ENCODE measurements around the gene ZNF236. TPM values are rescaled to one million over a fixed set of nuclear protein-coding genes. Genes with fewer than 3 reads are reported as not detected.

Gene ZNF236
- total RNA-seq, 1 donor from 2014 or later, result 14.5 TPM

- intact Hi-C loops (cut with DNase I), result no loop called here
- no peak for DNase-seq (ENCODE audit: extremely low spot score in 2 of 2)
- no peaks in the 10 kb centered on the region for H3K27me3 ChIP-seq
- no peaks in the 10 kb centered on the region for H3K9me3 ChIP-seq
- H3K4me3 ChIP-seq, result no peak overlapping the region
- H3K27ac ChIP-seq, result no peak overlapping the region
- TF ChIP-seq POLR2AphosphoS5 (IDR thresholded peaks at IDR 0.05; ENCODE audit: insufficient read depth in 1 of 2, low read depth in 1 of 2) (no peak), CTCF (IDR thresholded peaks at IDR 0.05) (no peak), POLR2A (IDR thresholded peaks at IDR 0.05) (no peak)
- H3K36me3 ChIP-seq, result no peaks in the 10 kb centered on the region
- no peaks in the 10 kb centered on the region for H3K4me1 ChIP-seq
Measured at GRCh38 chr18:76993085-76993382, 170.7 kb downstream of the ZNF236 start.

DNA sequence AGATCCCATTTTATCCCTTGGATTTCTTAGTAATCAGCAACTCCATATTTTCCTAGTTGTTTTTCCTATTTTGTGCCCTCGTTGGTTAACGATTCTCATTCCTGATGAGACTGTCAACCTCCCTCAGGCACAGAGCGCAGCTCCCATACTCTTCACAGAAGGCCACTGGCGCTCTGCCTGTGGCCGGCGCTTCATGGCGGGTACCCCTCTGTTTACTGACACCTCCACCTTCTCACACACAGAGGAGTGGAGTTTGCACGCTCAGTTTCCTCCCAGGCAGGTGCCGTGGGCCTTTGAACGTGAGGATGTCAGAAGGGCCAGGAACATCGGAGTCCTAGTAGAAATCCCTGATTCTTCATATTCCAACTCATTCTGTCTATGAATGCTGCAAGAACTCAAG, 171.2 kb downstream of the ZNF236 start:
- H3K27ac ChIP-seq, result no peak overlapping the region
- DNase-seq (ENCODE audit: extremely low spot score in 2 of 2), result no peak
- TF ChIP-seq POLR2AphosphoS5 (IDR thresholded peaks at IDR 0.05; ENCODE audit: insufficient read depth in 1 of 2, low read depth in 1 of 2) (no peak), POLR2A (IDR thresholded peaks at IDR 0.05) (no peak), CTCF (IDR thresholded peaks at IDR 0.05) (no peak)
- intact Hi-C loops (cut with DNase I), result no loop called here
- H3K4me3 ChIP-seq, result no peak overlapping the region
- no peaks in the 10 kb centered on the region for H3K27me3 ChIP-seq
- H3K36me3 ChIP-seq, result no peaks in the 10 kb centered on the region
- no peaks in the 10 kb centered on the region for H3K9me3 ChIP-seq
- H3K4me1 ChIP-seq, result no peaks in the 10 kb centered on the region

GRCh38 chr18:76994086-76994654, 171.8 kb downstream of the ZNF236 start:
- H3K4me3 ChIP-seq, result no peak overlapping the region
- no peaks in the 10 kb centered on the region for H3K27me3 ChIP-seq
- H3K9me3 ChIP-seq, result no peaks in the 10 kb centered on the region
- intact Hi-C loops (cut with DNase I), result no loop called here
- H3K27ac ChIP-seq, result no peak overlapping the region
- DNase-seq (ENCODE audit: extremely low spot score in 2 of 2), result no peak
- H3K36me3 ChIP-seq, result no peaks in the 10 kb centered on the region
- TF ChIP-seq CTCF (IDR thresholded peaks at IDR 0.05) (no peak), POLR2AphosphoS5 (IDR thresholded peaks at IDR 0.05; ENCODE audit: insufficient read depth in 1 of 2, low read depth in 1 of 2) (no peak), POLR2A (IDR thresholded peaks at IDR 0.05) (no peak)
- no peaks in the 10 kb centered on the region for H3K4me1 ChIP-seq

- Histone ChIP-seq H3K27ac (no peak overlapping the region), H3K9me3 (no peaks in the 10 kb centered on the region), H3K27me3 (no peaks in the 10 kb centered on the region), H3K4me1 (no peaks in the 10 kb centered on the region), H3K36me3 (no peaks in the 10 kb centered on the region), H3K4me3 (no peak overlapping the region)
- DNase-seq (ENCODE audit: extremely low spot score in 2 of 2), result no peak
- TF ChIP-seq POLR2A (IDR thresholded peaks at IDR 0.05), result no peak
- no peak for TF ChIP-seq POLR2AphosphoS5 (IDR thresholded peaks at IDR 0.05; ENCODE audit: insufficient read depth in 1 of 2, low read depth in 1 of 2)
- no peak for TF ChIP-seq CTCF (IDR thresholded peaks at IDR 0.05)
- intact Hi-C loops (cut with DNase I), result no loop called here
Measured at GRCh38 chr18:76995896-76996295, 173.5 kb downstream of the ZNF236 start.

DNA sequence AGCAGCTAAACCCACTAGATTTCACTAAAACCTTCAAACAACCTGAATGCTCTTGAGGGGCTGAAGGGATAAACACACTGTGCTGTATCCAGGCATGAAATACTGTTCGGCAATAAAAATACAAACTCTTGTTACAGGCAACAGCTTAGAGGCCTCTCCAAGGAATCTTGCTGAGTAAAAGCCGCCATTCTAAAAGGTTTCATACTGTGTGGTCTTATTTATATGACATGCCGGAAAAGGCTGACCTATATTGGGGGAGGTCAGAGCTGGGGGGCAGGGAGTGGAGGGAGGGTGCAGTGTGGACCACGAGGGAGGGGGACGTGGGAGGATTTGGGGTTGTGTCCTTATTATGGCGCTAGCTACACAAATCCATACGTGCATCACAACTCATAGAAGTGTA, 174.1 kb downstream of the ZNF236 start:
- Histone ChIP-seq H3K27ac (no peak overlapping the region), H3K4me3 (no peak overlapping the region)
- TF ChIP-seq POLR2A (IDR thresholded peaks at IDR 0.05) (no peak), CTCF (IDR thresholded peaks at IDR 0.05) (no peak), POLR2AphosphoS5 (IDR thresholded peaks at IDR 0.05; ENCODE audit: insufficient read depth in 1 of 2, low read depth in 1 of 2) (no peak)

More for the DNA sequence above, 174.1 kb downstream of the ZNF236 start:
- no peaks in the 10 kb centered on the region for H3K4me1 ChIP-seq
- H3K9me3 ChIP-seq, result no peaks in the 10 kb centered on the region
- intact Hi-C loops (cut with DNase I), result no loop called here
- no peaks in the 10 kb centered on the region for H3K27me3 ChIP-seq
- H3K36me3 ChIP-seq, result no peaks in the 10 kb centered on the region
- no peak for DNase-seq (ENCODE audit: extremely low spot score in 2 of 2)

Measured in vagina (tissue), 2 donors.